Measurements from ENCODE around the gene SPEF1.
A peak's percentile ranks its signal among the peaks of the same experiment; 100 is the strongest.

SPEF1 gene

DNA sequence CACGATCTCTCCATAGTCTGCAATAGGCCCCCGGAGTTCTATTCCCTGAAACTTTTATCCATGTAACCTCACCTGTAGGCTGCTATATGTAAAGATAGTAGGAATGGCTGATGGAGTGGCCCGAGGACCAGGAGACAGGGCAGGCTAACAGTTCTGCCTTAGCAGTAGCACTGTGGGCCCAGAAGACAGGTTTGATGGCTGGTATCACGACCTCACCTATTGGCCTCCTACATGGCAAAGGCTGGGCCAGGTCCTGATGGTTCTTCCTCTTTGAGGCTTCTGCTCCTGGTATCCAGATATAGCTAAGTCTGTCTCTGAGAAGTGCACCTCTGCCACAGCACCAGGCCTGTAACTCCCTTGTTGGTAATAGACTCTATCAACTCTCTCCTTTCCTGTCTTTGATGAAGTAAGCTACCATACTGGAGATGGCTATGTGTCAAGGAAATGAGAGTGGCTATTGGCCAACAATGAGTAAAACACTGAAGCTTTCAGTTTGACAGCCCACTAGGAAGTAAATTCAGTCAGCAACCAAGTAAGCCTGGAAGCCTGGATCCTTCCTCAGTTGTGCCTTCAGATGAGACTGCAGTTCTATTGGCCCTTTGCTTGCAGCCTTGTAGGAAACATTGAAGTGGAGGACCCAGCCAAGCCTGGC, 5.7 kb downstream of the SPEF1 start:
- Histone ChIP-seq H3K9me3 (ENCODE audit: insufficient read depth, low read depth, low read length) (no peaks in the 10 kb centered on the region), H3K9ac (ENCODE audit: low read depth, low read length) (no peak overlapping the region), H3K4me1 (ENCODE audit: insufficient read depth, low read length) (no peaks in the 10 kb centered on the region), H3K27ac (ENCODE audit: low read depth, low read length) (no peak overlapping the region), H3K27me3 (ENCODE audit: insufficient read depth, low read length) (peaks cover 53% of the 10 kb centered on the region), H3K4me3 (ENCODE audit: low read length) (no peak overlapping the region), H3K36me3 (ENCODE audit: insufficient read depth, low read length) (no peaks in the 10 kb centered on the region)
- WGBS: 81% methylated on average over 4 of the region's 4 CpGs

DNA sequence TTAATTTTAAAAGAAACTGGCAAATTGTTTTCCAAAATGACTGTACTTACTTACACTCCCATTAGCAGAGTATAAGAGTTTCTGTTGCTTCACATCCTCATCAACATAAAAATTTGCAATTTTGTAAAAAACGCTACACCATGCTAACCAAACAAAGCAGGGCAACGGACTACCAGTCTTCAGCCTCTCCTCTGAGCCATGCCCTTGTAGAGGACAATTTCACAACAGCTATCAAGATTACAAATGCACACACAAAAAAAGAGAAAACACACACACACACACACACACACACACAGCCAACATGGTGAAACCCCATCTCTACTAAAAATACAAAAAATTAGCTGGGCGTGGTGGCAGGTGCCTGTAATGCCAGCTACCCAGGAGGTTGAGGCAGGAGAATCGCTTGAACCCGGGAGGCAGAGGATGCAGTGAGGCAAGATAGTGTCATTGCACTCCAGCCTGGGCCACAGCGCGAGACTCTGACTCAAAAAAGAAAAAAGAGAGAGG, 9.6 kb downstream of the SPEF1 start:
- Histone ChIP-seq H3K27me3 (ENCODE audit: insufficient read depth, low read length) (peaks cover 14% of the 10 kb centered on the region), H3K36me3 (ENCODE audit: insufficient read depth, low read length) (no peaks in the 10 kb centered on the region), H3K4me1 (ENCODE audit: insufficient read depth, low read length) (peaks cover 7% of the 10 kb centered on the region), H3K9me3 (ENCODE audit: insufficient read depth, low read depth, low read length) (no peaks in the 10 kb centered on the region), H3K4me3 (ENCODE audit: low read length) (no peak overlapping the region), H3K9ac (ENCODE audit: low read depth, low read length) (no peak overlapping the region), H3K27ac (ENCODE audit: low read depth, low read length) (no peak overlapping the region)
- 83% methylated on average over 7 of the region's 7 CpGs for WGBS

DNA sequence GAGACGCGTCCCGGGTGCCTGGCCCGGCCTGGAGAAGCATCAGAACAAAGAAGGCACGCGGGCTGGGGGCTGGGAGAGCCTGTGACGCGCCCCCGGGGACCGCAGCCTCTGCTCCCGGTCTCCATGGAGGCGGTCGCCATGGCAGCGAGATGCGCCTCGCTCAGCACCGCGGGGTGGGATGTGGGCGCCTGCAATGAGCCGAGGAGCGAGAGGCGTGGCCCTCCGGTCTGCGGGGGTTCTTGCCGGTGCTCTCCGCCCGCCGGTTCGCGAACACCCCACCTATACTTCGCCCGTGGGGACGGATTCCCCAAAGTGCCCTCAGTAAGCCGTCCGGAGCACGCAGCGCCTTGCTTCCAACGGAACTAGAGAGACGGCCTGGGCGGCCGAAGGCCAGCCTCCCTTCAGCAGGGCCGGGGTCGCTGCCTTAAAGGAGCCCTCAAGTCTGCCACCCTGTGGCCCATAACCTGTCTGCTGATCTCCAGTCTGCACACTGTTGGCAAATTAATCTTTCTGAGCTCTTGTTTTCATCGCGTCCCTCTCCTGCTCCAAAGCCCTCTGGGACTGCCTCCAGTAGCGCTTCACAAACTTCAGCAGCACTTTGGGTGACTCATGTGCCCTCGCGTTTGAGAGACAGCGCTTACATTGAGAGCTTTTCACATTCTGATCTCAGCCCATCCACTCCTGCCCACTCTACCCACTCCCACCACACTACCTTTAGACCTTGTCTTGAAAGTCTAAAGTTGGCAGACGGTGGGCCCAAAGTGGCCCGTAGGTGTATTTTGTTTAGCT, 12.7 kb downstream of the SPEF1 start:
- H3K27ac ChIP-seq (ENCODE audit: low read depth, low read length): peak overlapping the region; percentile 84
- H3K36me3 ChIP-seq (ENCODE audit: insufficient read depth, low read length): 0 out of 2 replicates have a peak, but pooled peaks cover 4% of the 10 kb centered on the region

DNA sequence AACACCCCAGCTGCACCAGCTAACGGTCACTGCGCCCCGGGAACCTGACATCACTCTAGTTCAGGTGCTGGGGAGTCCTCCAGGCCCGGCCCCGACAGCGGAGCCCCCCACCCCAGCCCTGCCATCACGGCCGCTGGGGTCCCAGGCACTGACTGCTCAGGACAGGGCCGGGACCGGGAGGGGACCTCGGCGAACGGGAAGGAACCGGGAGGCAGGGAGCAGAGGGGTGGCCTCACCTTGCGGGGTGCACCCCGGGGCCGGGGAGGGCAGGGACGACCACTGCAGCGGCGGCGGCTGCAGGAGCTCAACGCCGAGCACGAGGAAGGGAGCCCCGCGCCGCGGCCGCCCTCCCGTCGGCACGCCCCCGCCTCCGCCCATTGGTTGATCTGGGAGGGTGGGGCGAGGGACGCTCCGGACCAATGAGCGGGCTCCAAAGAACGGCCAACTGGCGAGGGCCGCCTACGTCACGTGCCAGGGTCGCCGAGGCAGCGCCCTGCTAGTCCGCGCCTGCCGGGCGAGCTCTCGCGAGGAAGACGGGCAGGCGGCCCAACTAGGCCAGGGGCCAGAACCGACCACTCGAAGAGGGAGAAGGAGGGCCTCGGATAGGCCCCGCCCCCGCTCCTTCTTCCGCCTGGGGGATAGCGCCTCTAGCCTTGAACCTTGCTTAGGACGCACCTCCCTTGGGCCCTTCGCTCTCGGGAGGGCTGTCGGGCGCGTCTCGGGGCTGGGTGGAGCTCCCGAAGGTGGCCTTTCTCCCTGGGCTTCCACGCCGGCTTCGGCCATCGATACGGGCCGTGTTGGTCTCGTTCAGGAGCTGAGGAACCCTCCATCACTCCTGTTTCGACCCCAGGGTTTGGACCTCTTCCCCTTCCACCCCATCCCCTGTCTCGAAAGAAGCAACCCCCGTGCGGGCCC, 13.6 kb downstream of the SPEF1 start, which contains the start of gene ADISSP:
Gene ADISSP (minus strand): TSS at position 327 of the 915 bp plus-strand sequence. CDS start 7,653 bp downstream, outside the sequence.
- no peaks in the 10 kb centered on the region for H3K27me3 ChIP-seq (ENCODE audit: insufficient read depth, low read length)
- peak within 1 kb of the TSS; percentile 89 for H3K4me3 ChIP-seq (ENCODE audit: low read length)
- no peaks in the 10 kb centered on the region for H3K9me3 ChIP-seq (ENCODE audit: insufficient read depth, low read depth, low read length)
- H3K36me3 ChIP-seq (ENCODE audit: insufficient read depth, low read length): 0 out of 2 replicates have a peak, but pooled peaks cover 4% of the 10 kb centered on the region
- peak within 1 kb of the TSS; percentile 84 for H3K27ac ChIP-seq (ENCODE audit: low read depth, low read length)
- H3K4me1 ChIP-seq (ENCODE audit: insufficient read depth, low read length): peaks cover 9% of the 10 kb centered on the region
- H3K9ac ChIP-seq (ENCODE audit: low read depth, low read length): peak within 1 kb of the TSS; percentile 83
- WGBS: under 1% methylated on average over 80 of the region's 80 CpGs

More for the DNA sequence above, 12.7 kb downstream of the SPEF1 start:
- Histone ChIP-seq H3K27me3 (ENCODE audit: insufficient read depth, low read length) (no peaks in the 10 kb centered on the region), H3K4me1 (ENCODE audit: insufficient read depth, low read length) (peaks cover 9% of the 10 kb centered on the region), H3K9me3 (ENCODE audit: insufficient read depth, low read depth, low read length) (no peaks in the 10 kb centered on the region), H3K9ac (ENCODE audit: low read depth, low read length) (peak overlapping the region; percentile 83), H3K4me3 (ENCODE audit: low read length) (peak overlapping the region; percentile 89)
- WGBS: under 1% methylated on average over 51 of the region's 51 CpGs

DNA sequence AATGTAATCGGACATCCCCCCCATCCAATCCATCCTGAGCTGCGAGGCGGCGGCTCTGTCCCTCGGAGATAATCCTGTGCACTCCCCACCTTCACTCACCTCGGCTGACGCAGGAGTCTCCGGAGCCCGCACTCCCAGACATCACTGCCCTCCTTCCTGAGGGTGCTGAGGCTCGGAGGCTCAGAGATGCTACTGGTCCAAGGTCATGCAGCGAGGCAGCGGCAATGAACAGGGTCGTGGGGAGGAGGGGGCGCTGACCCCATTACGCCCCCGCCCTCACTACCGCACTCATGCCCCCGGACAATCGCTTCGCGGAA, 14.2 kb downstream of the SPEF1 start:
- Histone ChIP-seq H3K9me3 (ENCODE audit: insufficient read depth, low read depth, low read length) (no peaks in the 10 kb centered on the region), H3K36me3 (ENCODE audit: insufficient read depth, low read length) (0 out of 2 replicates have a peak, but pooled peaks cover 4% of the 10 kb centered on the region), H3K4me1 (ENCODE audit: insufficient read depth, low read length) (peaks cover 9% of the 10 kb centered on the region), H3K27ac (ENCODE audit: low read depth, low read length) (no peak overlapping the region), H3K9ac (ENCODE audit: low read depth, low read length) (peak overlapping the region; percentile 66), H3K4me3 (ENCODE audit: low read length) (peak overlapping the region; percentile 89), H3K27me3 (ENCODE audit: insufficient read depth, low read length) (no peaks in the 10 kb centered on the region)
- WGBS: 1% methylated on average over 20 of the region's 21 CpGs

DNA sequence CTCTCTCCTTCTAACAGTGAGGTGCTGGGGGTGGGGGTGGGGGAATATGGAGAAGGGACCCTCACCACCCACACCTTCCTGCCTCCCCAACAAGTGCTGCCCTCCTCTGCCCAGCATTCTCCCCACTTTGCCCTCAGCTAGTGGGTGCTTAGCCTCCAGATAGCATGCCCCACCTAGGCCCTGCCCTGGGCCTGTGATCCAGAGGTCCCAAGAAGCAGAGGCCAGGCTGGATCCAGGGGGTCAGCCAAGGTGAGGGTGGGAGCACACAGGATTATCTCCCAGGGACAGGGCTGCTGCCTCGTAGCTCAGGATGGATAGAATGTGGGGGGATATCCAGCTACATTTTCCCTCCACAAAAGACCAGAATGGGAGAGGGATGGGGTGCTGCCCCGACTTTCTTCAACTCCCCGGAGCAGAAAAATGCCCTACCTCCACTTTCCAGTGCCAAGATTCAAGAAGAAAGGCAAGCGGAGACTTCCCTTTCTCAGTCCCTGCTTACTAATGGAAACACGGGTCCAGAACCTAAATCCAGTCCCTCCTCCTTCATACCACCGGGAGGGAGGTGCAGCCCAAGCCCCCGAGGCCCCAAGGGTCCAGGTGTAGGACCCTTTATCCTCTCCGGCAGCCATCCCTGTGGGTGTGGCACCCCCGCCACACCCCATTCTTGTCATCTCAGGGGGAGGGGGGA, 14.7 kb downstream of the SPEF1 start:
- Histone ChIP-seq H3K27me3 (ENCODE audit: insufficient read depth, low read length) (no peaks in the 10 kb centered on the region), H3K27ac (ENCODE audit: low read depth, low read length) (no peak overlapping the region), H3K9me3 (ENCODE audit: insufficient read depth, low read depth, low read length) (no peaks in the 10 kb centered on the region), H3K4me3 (ENCODE audit: low read length) (peak overlapping the region; percentile 89), H3K9ac (ENCODE audit: low read depth, low read length) (peak overlapping the region; percentile 66), H3K4me1 (ENCODE audit: insufficient read depth, low read length) (peaks cover 9% of the 10 kb centered on the region), H3K36me3 (ENCODE audit: insufficient read depth, low read length) (0 out of 2 replicates have a peak, but pooled peaks cover 7% of the 10 kb centered on the region)
- WGBS: 36% methylated on average over 8 of the region's 9 CpGs

DNA sequence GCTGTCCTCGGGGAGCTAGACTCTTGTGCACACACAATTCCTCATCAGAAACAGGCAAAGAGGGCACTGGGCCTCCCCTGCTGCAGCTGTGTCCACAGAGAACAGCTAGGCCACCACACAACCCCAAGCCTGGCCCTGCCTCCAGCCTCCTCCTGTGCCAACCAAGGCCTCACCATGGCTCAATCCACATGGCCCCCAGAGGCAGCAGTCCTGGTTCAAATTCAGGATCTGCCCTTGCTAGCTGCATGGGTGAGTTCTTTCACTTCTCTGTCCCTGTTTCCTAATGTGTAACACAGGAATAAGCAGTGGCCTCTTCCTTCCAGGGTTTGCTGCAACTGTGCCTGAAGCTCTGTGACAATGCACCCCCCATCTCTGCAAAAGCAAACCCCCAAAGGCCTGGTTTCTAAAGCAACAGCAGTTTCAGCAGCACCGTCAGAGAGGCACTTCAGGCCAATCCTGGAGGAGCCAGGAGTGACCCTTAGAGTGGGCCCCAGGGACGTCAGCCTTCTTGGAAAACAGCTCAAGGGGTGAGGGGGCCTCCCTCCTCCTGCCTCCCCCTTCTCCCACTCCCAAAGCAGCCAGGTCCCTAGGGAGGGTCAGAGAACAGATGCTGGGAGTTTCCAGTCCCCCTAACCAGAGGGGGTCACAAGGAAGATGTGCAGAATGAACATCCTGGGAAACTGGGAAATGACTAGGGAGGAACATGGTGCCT, 15.9 kb downstream of the SPEF1 start:
- H3K27me3 ChIP-seq (ENCODE audit: insufficient read depth, low read length): no peaks in the 10 kb centered on the region
- H3K4me3 ChIP-seq (ENCODE audit: low read length): no peak overlapping the region
- H3K9me3 ChIP-seq (ENCODE audit: insufficient read depth, low read depth, low read length): no peaks in the 10 kb centered on the region
- peaks cover 9% of the 10 kb centered on the region for H3K4me1 ChIP-seq (ENCODE audit: insufficient read depth, low read length)
- H3K9ac ChIP-seq (ENCODE audit: low read depth, low read length): no peak overlapping the region
- H3K27ac ChIP-seq (ENCODE audit: low read depth, low read length): no peak overlapping the region
- whole genome bisulfite sequencing: 82% methylated on average over 3 of the region's 3 CpGs
- H3K36me3 ChIP-seq (ENCODE audit: insufficient read depth, low read length): 0 out of 2 replicates have a peak, but pooled peaks cover 9% of the 10 kb centered on the region

DNA sequence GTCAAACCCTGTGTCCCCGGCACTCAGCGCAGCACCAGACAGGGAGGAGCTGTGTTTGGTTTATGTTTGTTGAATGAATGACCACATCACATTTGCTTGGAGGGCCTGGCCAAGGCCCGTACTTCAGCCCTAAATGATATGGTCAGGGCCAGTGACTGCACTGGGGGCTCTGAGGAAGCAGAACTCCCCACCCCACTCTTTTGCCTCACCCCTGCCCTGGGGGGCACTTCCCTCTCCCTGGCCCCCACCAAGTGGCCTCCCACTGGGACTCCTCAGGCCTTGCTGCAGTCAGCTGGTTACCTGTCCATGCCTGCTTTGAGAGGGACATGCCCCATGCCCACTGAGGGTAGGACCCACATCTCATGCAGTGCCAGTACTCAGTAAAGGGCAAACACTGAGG, 16.6 kb downstream of the SPEF1 start:
- Histone ChIP-seq H3K4me3 (ENCODE audit: low read length) (no peak overlapping the region), H3K27me3 (ENCODE audit: insufficient read depth, low read length) (no peaks in the 10 kb centered on the region), H3K9ac (ENCODE audit: low read depth, low read length) (no peak overlapping the region), H3K27ac (ENCODE audit: low read depth, low read length) (no peak overlapping the region), H3K4me1 (ENCODE audit: insufficient read depth, low read length) (peaks cover 9% of the 10 kb centered on the region), H3K9me3 (ENCODE audit: insufficient read depth, low read depth, low read length) (no peaks in the 10 kb centered on the region), H3K36me3 (ENCODE audit: insufficient read depth, low read length) (0 out of 2 replicates have a peak, but pooled peaks cover 9% of the 10 kb centered on the region)
- WGBS: 94% methylated on average over 3 of the region's 3 CpGs

DNA sequence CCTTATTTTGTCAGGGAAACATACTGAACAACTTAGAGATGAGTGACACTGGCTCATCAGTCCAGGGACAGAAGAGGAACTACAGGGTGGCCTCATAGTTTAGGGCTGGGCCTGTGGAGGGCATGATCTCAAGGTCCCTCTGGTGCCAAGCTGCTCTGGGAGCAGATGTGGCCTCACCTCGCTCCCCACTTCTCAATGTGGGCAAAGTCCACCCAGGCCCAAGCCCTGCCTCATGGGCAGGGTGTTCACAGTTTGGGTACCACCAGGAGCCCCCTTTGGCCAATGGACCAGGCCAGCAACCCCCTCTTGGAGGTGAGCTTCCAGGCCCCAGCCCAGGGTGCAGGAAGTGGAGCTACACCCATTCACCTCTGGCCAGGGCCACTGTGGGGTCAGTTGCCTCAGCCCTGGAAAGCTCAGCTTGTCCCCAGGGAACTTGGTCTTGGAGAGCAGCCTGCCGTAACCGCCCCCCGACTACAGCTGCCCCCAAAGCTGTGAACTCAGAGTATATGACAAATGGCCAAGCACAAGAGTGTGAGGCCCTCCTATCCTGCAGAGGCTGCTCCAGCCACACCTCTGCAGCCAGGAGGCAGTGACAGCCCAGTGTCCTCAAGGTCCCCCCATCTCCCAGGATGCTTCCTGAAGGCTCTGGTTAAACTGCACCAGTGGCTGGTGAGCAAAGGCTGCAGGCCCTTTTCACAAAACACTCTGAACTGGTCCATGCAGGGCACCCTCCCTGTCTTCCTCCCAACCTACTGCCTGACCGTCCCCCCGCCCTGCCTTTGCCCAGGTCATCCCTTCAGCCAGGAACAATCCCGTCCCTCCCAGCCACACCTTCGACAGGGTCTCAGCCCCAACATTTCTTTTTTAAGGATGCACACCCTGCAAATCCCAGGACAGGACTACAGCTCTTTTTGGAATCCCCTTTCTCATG, 17.3 kb downstream of the SPEF1 start:
- Histone ChIP-seq H3K9me3 (ENCODE audit: insufficient read depth, low read depth, low read length) (no peaks in the 10 kb centered on the region), H3K4me3 (ENCODE audit: low read length) (no peak overlapping the region), H3K36me3 (ENCODE audit: insufficient read depth, low read length) (0 out of 2 replicates have a peak, but pooled peaks cover 9% of the 10 kb centered on the region), H3K27me3 (ENCODE audit: insufficient read depth, low read length) (no peaks in the 10 kb centered on the region), H3K27ac (ENCODE audit: low read depth, low read length) (no peak overlapping the region), H3K9ac (ENCODE audit: low read depth, low read length) (no peak overlapping the region), H3K4me1 (ENCODE audit: insufficient read depth, low read length) (peaks cover 6% of the 10 kb centered on the region)
- WGBS: 92% methylated on average over 8 of the region's 8 CpGs

Data from HUES64 (cell line).